B cell (primary cell): Measurements from ENCODE around the gene ITPR1. TPM values are rescaled to one million over a fixed set of nuclear protein-coding genes. Genes with fewer than 3 reads are reported as not detected.

Experiments used
- ATAC-seq: fragments of 200-7000 bp; cut with Tn5 transposase; one replicate; pipeline ENCODE4 v1.10.0; 2021; ENCODE audit warnings: low read depth, mild to moderate bottlenecking, moderate number of reproducible peaks, moderate library complexity
- CTCF ChIA-PET: fragments of 350-600 bp; sonication (Branson Sonifier 250); formaldehyde crosslinking; loops from one replicate; lab custom pipeline; 2021; ENCODE audit warnings: antibody characterized with exemption, inconsistent platforms; lab: Charles Lee
- POLR2A ChIA-PET: fragments of 350-600 bp; sonication (Branson Sonifier 250); formaldehyde crosslinking; loops from one replicate; lab custom pipeline; 2021; ENCODE audit warnings: antibody characterized with exemption; lab: Charles Lee
- DNase-seq: peaks from one replicate; pipeline ENCODE4 v3.0.0; 2013
- H2AFZ ChIP-seq: 2 replicates; pipeline ENCODE4 v1.6.1; 2012; ENCODE audit warnings: mild to moderate bottlenecking, low read depth, low read length; ENCODE audit not compliant: insufficient read depth, poor library complexity, severe bottlenecking
- H3K27ac ChIP-seq, 2 donors: 1 replicate in 1 of 2; 2 replicates in 1 of 2; pipeline ENCODE4 v1.5.1; 2012 to 2013; ENCODE audit warnings: low read length in 2 of 2, mild to moderate bottlenecking in 2 of 2, moderate library complexity in 1 of 2
- H3K27me3 ChIP-seq, 4 experiments: fragments of 200-600 bp in 1 of 4; sonication (generic) in 1 of 4; replicated peaks in 1 of 4; 1 replicate in 2 of 4; 2 replicates in 2 of 4; pipeline versions ENCODE4 v1.6.1 to v1.7.0; 2013 to 2016; ENCODE audit warnings: low read length in 3 of 4, mild to moderate bottlenecking in 2 of 4, mixed read lengths in 1 of 4, moderate library complexity in 1 of 4; ENCODE audit not compliant: insufficient read depth in 4 of 4, control insufficient read depth in 3 of 4; ENCODE audit errors: control extremely low read depth in 1 of 4
- H3K36me3 ChIP-seq, 2 experiments: replicated peaks in 1 of 2; 1 replicate in 1 of 2; 2 replicates in 1 of 2; pipeline versions ENCODE4 v1.6.1 to v1.7.1; 2013; ENCODE audit warnings: low read length in 1 of 2; ENCODE audit not compliant: insufficient read depth in 2 of 2, control insufficient read depth in 1 of 2; ENCODE audit errors: control extremely low read depth in 1 of 2, extremely low read depth in 1 of 2
- H3K4me1 ChIP-seq, 2 donors: fragments of 200-600 bp in 1 of 2; sonication (generic) in 1 of 2; 1 replicate in 1 of 2; 2 replicates in 1 of 2; pipeline versions ENCODE4 v1.5.1 to v1.6.1; 2013 to 2017; ENCODE audit warnings: low read length in 2 of 2; ENCODE audit not compliant: control insufficient read depth in 2 of 2, insufficient read depth in 2 of 2
- H3K4me2 ChIP-seq: replicated peaks from 2 replicates; pipeline ENCODE3; 2012; ENCODE audit warnings: mild to moderate bottlenecking, low read depth, low read length; ENCODE audit not compliant: poor library complexity, severe bottlenecking
- H3K4me3 ChIP-seq, 5 experiments: fragments of 200-600 bp in 1 of 5; sonication (generic) in 1 of 5; 1 replicate in 3 of 5; 2 replicates in 2 of 5; pipeline versions ENCODE4 v1.5.1 to v1.7.0; 2011 to 2016; ENCODE audit warnings: low read length in 4 of 5, mild to moderate bottlenecking in 4 of 5, low read depth in 2 of 5, control low read depth in 1 of 5, moderate library complexity in 1 of 5; ENCODE audit not compliant: insufficient read depth in 1 of 5; ENCODE audit errors: control extremely low read depth in 1 of 5, extremely low read depth in 1 of 5
- H3K79me2 ChIP-seq: fragments of 200-600 bp; sonication (generic); one replicate; pipeline ENCODE4 v1.6.0; 2016; ENCODE audit warnings: low read length; ENCODE audit not compliant: control insufficient read depth, insufficient read depth
- H3K9ac ChIP-seq: fragments of 200-600 bp; sonication (generic); 2 replicates; pipeline ENCODE4 v1.6.1; 2017; ENCODE audit warnings: mild to moderate bottlenecking, low read length, moderate library complexity
- H3K9me3 ChIP-seq, 3 donors: one replicate each; pipeline versions ENCODE4 v1.6.1 to v1.7.1; 2013; ENCODE audit warnings: low read length in 2 of 3; ENCODE audit not compliant: control insufficient read depth in 2 of 3, insufficient read depth in 1 of 3; ENCODE audit errors: control extremely low read depth in 1 of 3
- H4K20me1 ChIP-seq: 2 replicates; pipeline ENCODE4 v1.6.0; 2012; ENCODE audit warnings: mild to moderate bottlenecking, low read length; ENCODE audit not compliant: insufficient read depth, control insufficient read depth, poor library complexity, severe bottlenecking
- H3K27ac Mint-ChIP-seq: one replicate; pipeline ENCODE4 v1.8.0; 2021; ENCODE audit warnings: mixed read lengths
- H3K27me3 Mint-ChIP-seq: one replicate; pipeline ENCODE4 v1.8.0; 2021; ENCODE audit warnings: mixed read lengths
- H3K4me1 Mint-ChIP-seq: one replicate; pipeline ENCODE4 v1.8.0; 2021; ENCODE audit warnings: mixed read lengths
- H3K4me3 Mint-ChIP-seq: one replicate; pipeline ENCODE4 v1.8.0; 2021; ENCODE audit warnings: mixed read lengths
- H3K9me3 Mint-ChIP-seq: one replicate; pipeline ENCODE4 v1.8.0; 2022; ENCODE audit warnings: mixed read lengths; ENCODE audit not compliant: insufficient read depth
- CTCF ChIP-seq: fragments of 200-600 bp; IDR thresholded peaks from one replicate; pipeline ENCODE4 v1.8.0; 2022; ENCODE audit warnings: antibody characterized with exemption, mild to moderate bottlenecking
- EZH2 ChIP-seq: IDR thresholded peaks from 2 replicates; pipeline ENCODE4 v1.6.1; 2012; ENCODE audit warnings: borderline replicate concordance, low read depth, mild to moderate bottlenecking, moderate library complexity, low read length; ENCODE audit not compliant: insufficient read depth, poor library complexity, severe bottlenecking
- WGBS: methylation state at CpG from one replicate; pipeline ENCODE4 v1.1.5; 2013; ENCODE audit warnings: missing lambda C conversion rate; ENCODE audit not compliant: insufficient coverage; 5-methylcytosine and 5-hydroxymethylcytosine counted together
- intact Hi-C: fragments of 100-400 bp; cut with micrococcal nuclease; formaldehyde crosslinking; loops from one replicate; pipeline ENCODE4 v1.10.0; 2022
- polyA plus RNA-seq: library from polyadenylated mRNA; depleted of rRNA; stranded (reverse); fragments of >200 nt; gene quantifications from 2 replicates; pipeline ENCODE4 v1.2.3, GENCODE V29; 2012
- total RNA-seq, 2 donors: library from RNA; stranded (reverse); fragments of 120-200 nt in 1 of 2; gene quantifications; 1 replicate in 1 of 2; 2 replicates in 1 of 2; pipeline versions ENCODE4 v1.2.3 to v1.2.4, GENCODE V29; 2013 to 2022

ITPR1 gene
- total and polyA plus RNA-seq, 2 donors (not counting 1 experiment from before 2014, with no cell fraction given): 64.0 to 332 TPM

GRCh38 chr3:4850928-4851265 lies 357.7 kb downstream of the ITPR1 start:
- ATAC-seq (no peak), DNase-seq (no peak)
- CTCF ChIA-PET: interaction anchor here (0.8 to 1.4 kb wide), 2 partner anchors 13 to 133 kb away, joined by 3 to 4 read pairs; no protein-coding TSS in a partner anchor
- POLR2A ChIA-PET: no interaction called here
- Mint-ChIP-seq H3K4me1 (peaks cover 41% of the 10 kb centered on the region), H3K27ac (peak overlapping the region; percentile 4), H3K27me3 (no peaks in the 10 kb centered on the region), H3K9me3 (no peaks in the 10 kb centered on the region), H3K4me3 (no peak overlapping the region)
- Histone ChIP-seq H3K36me3 (peaks cover 3 to 9% of the 10 kb centered on the region in 2 experiments), H3K79me2 (no peaks in the 10 kb centered on the region), H2AFZ (no peak overlapping the region), H3K4me2 (no peak overlapping the region), H3K4me3 (no peak overlapping the region), H3K27me3 (no peaks in the 10 kb centered on the region), H3K9ac (no peak overlapping the region), H3K27ac (peak overlapping the region in 1 of 2 donors; percentile 48), H3K9me3 (no peaks in the 10 kb centered on the region), H4K20me1 (no peaks in the 10 kb centered on the region), H3K4me1 (peaks cover 8 to 16% of the 10 kb centered on the region in 2 donors)
- TF ChIP-seq EZH2 (no peak), CTCF (no peak)
- 76% methylated on average over 2 of the region's 3 CpGs for WGBS
- intact Hi-C loops: no loop called here

GRCh38 chr3:4852780-4853748 lies 359.9 kb downstream of the ITPR1 start:
- Histone ChIP-seq H3K4me3 (no peak overlapping the region), H4K20me1 (no peaks in the 10 kb centered on the region), H3K27me3 (no peaks in the 10 kb centered on the region), H3K4me1 (peaks cover 7 to 15% of the 10 kb centered on the region in 2 donors), H2AFZ (no peak overlapping the region), H3K79me2 (no peaks in the 10 kb centered on the region), H3K36me3 (peaks cover 1 to 2% of the 10 kb centered on the region in 2 experiments), H3K4me2 (no peak overlapping the region), H3K27ac (no peak overlapping the region), H3K9ac (no peak overlapping the region), H3K9me3 (no peaks in the 10 kb centered on the region)
- Mint-ChIP-seq H3K4me3 (no peak overlapping the region), H3K9me3 (no peaks in the 10 kb centered on the region), H3K27ac (no peak overlapping the region), H3K27me3 (no peaks in the 10 kb centered on the region), H3K4me1 (peaks cover 37% of the 10 kb centered on the region)
- ChIA-PET POLR2A (interaction anchor here (1.1 kb wide), 1 partner anchor 9 kb away, joined by 3 read pairs; no protein-coding TSS in a partner anchor), CTCF (no interaction called here)
- intact Hi-C loops: no loop called here
- ATAC-seq (no peak), DNase-seq (no peak)
- TF ChIP-seq CTCF (no peak), EZH2 (no peak)
- 94% methylated on average over 3 of the region's 5 CpGs for WGBS
